GM12891 (cell line): ENCODE measurements around the gene BRINP2.

Experiments used
- PAX5 ChIP-seq: IDR thresholded peaks from 2 replicates; pipeline ENCODE4 v1.6.1; 2011; ENCODE audit warnings: low read length, moderate library complexity, mild to moderate bottlenecking; ENCODE audit not compliant: insufficient read depth, severe bottlenecking
- POLR2A ChIP-seq: IDR thresholded peaks from 2 replicates; pipeline ENCODE4 v1.6.1; 2011; ENCODE audit warnings: low read depth, low read length, control low read depth
- POLR2AphosphoS5 ChIP-seq: IDR thresholded peaks from 2 replicates; pipeline ENCODE4 v1.6.1; 2011; ENCODE audit warnings: low read depth, low read length, control low read depth
- SPI1 ChIP-seq: IDR thresholded peaks from 2 replicates; pipeline ENCODE4 v1.6.1; 2011; ENCODE audit warnings: low read depth, low read length, control low read depth

DNA sequence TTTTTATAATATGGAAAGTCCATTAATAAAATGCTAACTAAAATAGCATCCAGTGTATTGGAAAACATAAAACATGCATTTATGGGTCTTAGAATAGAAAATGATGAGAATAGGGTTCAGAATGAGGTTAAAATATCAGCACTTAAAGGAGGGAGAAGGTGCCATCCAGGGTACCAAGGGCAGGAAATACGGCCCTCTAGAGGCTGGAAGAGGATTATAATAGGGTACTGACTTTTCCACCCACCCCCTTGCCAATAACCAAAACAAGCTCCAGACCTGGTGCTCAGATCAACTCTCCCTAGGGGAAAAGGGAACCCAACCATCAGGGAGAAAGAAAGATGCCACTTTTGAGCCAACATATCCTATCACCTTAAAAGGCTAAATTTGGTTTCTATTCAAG lies 32.9 kb upstream of the BRINP2 start:
- TF ChIP-seq POLR2AphosphoS5 (no peak), POLR2A (no peak), SPI1 (no peak), PAX5 (no peak)
